GM21619 (cell line): ENCODE measurements around the gene NDUFV3.
"Not testable (repeated sequence)": the region's sequence is repeated elsewhere in the genome, so short reads cannot be mapped to it uniquely, and the experiment has no call there.

Experiments
- ATAC-seq: cut with Tn5 transposase; IDR thresholded peaks from one replicate; pipeline ENCODE4 v1.9.1; 2021; ENCODE audit not compliant: unreplicated experiment

Gene NDUFV3

DNA sequence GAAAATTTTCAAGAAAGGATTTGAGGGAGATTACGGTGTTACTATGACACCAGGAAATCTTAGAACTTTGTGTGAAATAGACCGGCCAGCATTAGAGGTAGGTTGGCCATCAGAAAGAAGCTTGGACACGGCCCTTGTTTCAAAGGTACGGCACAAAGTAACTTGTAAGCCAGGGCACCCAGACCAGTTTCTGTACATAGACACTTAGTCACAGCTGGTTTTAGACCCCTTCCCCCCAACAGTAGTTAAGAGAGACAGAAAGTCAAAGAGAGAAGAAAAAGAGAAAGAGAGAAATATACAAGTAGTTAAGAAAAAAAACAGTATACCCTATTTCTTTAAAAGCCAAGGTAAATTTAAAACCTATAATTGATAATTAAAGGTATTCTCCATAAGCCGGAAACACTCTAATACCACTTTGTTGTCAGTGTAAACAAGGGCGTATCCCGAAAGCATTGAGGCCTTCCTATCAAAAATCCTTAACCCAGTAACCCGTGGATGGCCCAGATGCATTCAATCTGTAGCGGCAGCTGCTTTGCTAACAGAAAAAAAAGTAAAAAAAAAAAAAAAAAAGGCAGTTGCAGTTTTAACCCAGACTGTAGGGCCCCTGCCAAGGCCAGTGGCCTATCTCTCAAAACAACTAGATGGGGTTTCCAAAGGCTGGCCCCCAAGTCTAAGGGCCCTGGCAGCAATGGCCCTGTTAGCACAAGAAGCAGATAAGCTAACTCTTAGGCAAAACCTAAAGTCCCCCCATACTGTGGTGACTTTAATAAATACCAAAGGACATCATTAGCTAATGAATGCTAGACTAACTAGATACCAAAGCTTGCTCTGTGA is 40.2 kb downstream of the NDUFV3 start:
- not testable (repeated sequence) for ATAC-seq

DNA sequence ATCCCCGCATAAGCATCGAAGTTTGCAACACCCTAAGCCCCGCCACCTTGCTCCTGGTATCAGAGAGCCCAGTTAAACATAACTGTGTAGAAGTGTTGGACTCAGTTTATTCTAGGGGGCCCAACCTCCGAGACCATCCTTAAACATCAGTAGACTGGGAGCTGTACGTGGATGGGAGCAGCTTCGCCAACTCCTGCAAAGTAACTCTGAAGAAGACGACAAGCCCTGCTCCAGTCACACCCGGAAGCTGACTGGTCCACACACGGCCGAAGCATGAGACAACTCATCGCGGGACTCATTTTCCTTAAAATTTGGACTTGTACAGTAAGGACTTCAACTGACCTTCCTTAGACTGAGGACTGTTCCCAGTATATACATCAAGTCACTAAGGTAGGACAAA is 40.9 kb downstream of the NDUFV3 start:
- not testable (repeated sequence) for ATAC-seq

DNA sequence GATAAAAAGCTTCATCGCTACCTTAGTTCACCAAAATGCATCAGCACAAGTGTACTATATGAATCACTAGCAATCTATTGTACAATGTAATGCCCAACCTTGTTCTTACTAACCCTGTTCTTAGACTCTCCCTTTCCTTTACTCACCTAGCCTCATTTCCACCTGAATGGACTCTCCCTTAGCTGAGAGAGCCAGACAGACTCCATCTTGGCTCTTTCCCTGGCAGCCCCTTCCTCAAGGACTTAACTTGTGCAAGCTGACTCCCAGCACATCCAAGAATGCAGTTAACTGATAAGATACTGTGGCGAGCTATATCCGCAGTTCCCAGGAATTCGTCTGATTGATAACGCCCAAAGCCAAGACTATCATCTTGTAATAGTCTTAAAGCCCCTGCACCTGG is 43.3 kb downstream of the NDUFV3 start:
- not testable (repeated sequence) for ATAC-seq

DNA sequence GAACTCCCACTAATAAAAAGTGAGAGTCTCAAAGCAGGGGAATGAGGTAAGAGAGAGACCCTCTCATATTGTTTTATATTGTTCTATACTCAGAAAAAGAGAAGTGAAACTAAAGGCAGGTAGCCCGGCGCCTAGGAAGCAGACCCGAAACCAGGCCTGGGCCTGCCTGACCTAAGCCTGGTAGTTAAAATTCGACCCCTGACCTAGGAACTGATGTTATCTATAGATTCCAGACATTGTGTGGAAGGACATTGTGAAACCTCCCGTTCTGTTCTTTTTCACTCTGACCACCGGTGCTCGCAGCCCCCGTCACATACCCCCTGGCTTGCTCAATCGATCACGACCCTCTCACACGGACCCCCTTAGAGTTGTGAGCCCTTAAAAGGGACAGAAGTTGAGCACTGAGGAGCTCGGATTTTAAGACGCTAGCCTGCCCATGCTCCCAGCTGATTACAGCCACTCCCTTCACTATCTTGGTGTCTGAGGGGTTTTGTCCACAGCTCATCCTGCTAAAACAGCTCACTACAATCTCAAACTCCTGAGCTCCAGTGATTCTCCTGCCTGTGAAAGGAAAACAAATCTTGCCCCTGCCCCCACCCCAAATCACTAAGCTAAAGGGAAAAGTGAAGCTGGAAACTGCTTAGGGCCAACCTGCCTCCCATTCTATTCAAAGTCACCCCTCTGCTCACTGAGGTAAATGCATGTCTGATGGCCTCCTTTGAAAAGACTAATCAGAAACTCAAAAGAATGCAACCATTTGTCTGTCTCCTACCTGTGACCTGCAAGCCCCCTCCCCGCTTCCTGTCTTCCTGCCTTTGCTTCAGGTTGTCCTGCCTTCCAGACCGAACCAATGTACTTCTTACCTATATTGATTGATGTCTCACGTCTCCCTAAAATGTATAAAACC is 44.2 kb downstream of the NDUFV3 start:
- ATAC-seq: not testable (repeated sequence)

DNA sequence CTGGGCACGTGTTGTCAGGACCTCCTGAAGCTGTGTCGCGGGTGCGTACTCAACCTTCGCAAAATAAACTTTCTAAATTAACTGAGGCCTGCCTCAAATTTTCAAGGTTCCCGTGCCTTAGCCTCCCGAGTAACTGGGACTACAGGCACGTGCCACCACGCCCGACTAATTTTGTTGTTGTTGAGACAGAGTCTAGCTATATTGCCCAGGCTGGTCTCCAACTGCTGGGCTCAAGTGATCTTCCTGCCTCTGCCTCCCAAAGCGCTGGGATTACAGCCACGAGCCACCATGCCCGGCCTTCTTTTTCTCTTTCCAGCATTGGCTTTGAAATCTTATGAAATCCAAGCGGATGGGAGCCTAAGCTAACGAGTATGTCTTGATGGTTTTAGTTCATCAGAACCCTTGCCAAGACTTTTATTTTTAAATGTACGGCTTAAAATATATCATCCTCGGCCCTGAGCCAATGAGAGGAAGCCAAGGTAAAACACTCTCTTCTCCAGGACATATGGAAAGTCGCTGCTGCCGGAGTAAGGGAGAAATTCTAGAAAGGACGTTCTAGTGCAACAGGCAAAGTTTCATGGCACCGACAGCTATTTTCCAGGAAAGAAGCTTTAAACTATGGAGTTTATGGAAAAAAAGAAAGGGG is 45.0 kb downstream of the NDUFV3 start:
- ATAC-seq: no peak

DNA sequence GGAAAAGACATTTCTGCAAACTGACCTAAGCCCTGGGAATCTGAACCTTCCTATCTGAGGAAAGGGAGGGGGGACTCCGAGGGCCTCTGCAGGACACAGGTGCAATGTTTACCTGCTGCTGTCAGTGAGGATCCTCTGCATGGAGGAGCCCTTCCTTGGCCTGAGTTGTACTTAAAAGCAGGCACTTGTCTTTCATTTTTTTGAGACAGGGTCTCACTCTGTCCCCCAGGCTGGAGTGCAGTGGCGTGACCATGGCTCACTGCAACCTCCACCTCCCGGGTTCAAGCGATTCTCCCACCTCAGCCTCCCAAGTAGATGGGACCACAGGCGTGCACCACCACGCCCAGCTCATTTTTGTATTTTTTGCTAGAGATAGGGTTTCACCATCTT is 45.5 kb downstream of the NDUFV3 start:
- not testable (repeated sequence) for ATAC-seq

DNA sequence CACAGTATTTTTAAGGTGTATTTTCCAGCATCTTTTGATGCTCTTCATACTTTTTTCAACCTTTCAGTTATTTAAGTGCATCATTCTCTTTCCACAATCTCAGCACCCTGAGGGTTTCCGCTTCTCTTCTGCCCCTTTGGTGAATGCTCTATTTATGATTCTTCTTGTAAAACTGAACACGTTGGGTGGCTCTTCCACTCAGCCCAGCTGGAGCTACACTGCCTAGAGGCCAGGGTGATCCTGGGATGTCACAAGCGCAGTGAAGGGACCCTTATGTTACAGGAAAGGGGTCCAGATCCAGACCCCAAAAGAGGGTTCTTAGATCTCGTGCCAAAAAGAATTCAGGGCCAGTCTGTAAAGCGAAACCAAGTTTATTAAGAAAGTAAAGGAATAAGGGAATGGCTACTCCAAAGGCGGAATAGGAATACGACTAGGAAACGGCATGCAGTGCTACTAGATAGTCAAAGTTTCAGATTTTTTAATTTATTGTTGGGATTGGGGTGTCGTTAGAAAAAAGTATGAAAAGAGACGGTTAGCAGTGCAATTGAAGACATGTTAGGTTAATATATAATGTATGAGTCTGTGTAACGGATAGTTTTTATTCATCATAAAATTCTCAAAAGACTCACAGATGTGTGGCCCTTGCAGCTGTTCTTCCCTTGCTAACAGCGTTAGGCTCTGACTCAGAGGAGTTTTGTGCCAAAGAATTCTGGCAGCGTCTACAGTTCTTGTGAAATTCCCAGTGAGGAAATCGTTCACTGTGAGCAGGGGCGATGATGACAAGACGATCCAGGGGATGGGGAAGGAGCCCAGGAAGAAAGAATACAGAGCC is 46.7 kb downstream of the NDUFV3 start:
- ATAC-seq: no peak

DNA sequence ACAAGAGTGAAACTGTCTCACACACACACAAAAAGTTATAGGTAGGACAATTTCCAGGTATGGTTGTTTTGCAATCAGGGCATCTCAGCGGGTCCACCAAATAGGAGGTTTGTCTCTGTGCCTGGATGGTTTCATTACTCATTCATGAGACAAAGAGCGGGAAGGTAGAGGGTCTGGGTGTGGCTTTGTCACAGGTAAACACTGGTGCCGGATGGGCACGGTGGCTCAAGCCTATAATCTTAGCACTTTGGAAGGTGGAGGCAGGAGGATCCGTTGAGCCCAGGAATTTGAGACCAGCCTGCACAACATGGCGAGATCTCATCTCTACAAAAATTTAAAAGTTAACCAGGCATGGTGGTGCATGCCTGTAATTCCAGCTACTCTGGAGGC is 48.6 kb downstream of the NDUFV3 start:
- ATAC-seq: no peak

DNA sequence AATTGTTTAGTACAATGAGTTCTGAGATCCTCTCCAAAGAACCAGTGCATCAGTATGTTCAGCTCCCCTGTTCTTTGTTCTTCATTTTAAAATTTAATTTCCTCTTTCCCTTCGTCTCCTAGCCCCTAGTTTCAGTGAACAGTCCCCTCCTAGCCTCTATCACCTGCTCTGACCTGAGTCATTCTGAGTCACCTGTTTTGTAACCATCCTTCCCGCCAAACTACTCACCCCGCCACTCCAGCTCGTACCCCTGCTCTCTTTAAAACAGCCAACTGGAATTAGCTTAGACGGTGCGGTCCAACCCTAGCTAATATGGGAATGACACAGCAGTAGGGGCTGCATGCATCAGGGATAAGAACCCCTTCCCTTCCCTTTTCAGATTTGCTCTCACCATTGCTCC is 49.1 kb downstream of the NDUFV3 start:
- ATAC-seq: no peak

DNA sequence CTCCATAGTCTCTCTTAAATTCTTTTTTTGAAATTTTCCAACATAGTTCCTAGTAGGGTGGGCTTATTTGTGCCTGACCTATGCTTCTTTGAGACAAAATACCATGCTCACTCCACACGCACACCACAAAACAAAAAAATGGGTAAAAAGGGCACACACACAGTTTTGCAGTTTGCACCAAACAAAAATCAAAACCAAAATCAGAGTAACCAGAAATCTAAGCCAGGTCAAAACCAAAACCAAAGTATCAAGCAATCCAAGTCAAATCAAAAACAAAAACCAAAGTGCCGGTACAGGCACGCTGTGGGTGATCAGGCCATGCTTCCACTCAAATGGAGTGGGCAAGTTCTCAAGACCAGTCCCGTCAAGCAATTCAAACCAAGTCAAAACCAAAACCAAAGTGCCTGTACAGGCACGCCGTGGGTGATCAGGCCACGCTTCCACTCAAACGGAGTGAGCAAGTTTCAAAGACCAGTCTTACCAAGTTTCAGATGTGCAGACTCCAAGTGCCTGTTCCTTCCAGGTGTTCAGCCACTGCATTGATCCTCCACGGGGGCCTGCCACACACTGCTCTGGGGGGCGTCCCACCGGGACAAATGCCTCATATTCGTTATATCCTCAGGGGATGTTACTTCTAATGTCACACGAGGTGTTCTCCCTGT is 56.1 kb downstream of the NDUFV3 start:
- not testable (repeated sequence) for ATAC-seq

DNA sequence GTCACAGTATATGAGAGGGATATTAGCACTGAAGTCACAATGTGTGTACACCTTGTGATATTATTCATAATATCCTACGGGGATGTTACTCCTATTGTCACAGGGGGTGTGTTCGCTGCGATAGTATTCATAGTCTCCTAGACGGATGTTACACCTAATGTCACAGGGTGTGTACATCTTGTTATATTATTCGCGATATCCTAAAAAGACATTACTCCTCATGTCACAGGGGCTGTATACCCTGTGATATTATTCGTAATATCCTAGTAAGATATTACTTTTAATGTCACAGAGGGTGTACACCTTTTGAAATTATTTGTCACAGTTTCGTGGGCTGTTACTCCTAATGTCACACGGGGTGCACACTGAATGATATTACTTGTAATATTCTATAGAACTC is 58.1 kb downstream of the NDUFV3 start:
- ATAC-seq: not testable (repeated sequence)

DNA sequence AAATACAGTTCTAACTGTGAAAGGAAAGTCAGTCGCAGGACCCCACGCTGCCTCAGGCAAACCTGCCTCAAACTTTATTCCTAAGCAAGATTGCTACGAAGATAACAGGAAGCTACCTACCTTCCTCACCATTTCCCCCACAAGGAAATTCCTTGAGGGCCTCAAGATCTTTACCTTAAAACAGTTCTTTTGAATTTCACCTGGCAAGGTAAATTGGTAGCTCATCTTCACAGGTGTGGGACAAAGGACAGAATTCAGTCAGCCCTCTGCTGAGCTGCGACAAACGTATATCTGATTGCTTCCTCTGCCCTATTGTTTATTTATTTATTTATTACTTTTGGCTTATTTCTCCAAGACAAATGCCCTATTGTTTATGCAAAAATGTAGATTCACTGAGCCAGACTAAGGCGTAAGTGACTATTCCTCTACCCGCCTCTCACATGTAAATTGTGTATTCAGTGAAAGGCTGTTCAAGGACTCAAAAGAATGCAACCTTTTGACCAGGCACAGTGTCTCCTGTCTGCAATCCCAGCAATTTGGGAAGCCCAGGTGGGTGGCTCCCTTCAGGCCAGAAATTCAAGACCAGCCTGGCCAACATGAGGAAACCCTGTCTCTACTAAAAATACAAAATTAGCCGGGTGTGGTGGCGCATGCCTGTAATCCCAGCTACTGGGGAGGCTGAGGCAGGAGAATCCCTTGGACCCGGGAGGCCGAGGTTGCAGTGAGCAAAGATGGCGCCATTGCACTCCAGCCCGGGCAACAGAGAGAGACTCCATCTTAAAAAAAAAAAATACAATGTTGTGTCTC is 63.9 kb downstream of the NDUFV3 start:
- peak; percentile 100 for ATAC-seq

DNA sequence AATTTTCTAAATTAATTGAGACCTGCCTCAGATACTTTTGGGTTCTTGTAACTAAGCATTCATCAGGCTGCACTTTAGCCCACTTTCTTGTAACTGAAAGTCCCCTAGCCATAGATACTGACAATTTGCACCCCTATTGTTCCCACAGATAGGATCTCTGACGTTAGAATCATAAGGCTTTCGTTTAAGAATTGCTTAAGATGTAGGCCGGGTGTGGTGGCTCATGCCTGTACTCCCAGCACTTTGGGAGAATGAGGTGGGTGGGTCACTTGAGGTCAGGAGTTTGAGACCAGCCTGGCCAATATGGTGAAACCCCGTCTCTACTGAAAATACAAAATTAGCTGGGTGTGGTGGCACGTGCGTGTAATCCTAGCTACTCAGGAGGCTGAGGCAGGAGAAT is 65.0 kb downstream of the NDUFV3 start:
- ATAC-seq: not testable (repeated sequence)

DNA sequence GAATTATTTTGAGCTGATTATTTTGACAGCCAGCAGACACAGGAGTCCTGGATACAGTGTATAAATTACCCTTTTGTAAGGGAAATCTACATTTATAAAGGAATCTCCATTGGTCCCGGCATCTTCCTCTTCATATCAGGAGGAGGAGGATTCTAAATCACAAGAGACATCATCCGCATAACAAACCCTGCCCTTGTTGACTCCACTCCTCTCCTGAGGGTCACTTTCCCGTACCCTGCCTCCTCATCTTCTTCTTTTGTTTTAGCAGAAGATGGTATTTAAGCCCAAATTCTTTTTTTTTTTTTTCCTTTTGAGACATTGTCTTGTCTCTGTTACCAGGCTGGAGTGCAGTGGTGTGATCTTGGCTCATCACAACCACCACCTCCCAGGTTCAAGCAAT is 66.6 kb downstream of the NDUFV3 start:
- ATAC-seq: no peak

DNA sequence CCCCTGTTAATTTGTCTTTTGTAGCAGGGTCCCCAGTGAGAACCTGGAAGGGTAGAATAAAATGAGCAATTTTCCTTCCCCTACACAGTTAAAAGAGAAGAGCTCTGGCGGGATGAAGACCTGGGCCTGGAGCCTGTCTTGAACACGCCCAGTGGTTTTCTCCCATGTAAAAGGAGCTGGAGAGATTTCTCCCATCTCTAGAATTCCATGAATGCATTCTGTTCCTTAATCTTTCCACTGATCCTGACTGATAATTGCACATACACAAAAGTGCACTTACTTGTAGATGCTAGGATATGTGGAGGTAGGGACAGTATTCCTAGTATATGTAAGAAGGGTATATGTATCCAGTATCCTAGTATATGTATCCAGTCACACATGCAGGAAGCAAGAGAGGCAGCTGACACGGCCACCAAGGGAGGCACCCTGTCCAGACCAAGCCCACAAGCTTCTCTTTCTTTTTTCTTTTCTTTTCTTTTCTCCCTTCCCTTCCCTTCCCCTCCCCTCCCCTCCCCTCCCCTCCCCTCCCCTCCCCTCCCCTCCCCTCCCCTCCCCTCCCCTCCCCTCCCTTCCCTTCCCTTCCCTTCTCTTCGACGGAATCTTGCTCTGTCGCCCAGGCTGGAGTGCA is 69.4 kb downstream of the NDUFV3 start:
- no peak for ATAC-seq
